ENCODE data around the gene SLC5A6.
"Not testable (repeated sequence)": the region's sequence is repeated elsewhere in the genome, so short reads cannot be mapped to it uniquely, and the experiment has no call there.

SLC5A6 gene

DNA sequence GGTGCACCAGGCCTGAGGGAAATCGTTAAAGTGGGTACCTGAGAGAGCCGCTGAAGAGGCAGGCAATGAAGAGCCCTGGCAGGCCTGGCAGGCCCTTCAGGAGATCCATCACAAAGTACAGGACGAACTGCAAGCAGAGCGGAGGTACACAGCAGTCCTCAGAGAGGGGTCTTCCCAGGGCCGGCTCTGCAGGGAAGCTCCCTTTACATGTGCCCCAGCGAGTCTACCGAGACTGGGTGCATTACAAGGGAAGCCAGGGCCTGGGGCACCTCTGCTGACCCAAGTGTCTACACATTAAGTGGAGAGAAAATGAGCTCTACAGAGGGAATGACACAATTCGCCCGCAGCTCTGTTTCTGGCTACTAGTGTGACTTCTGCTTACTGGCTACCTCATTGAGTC lies 8.3 kb downstream of the SLC5A6 start:
- no peak for DNase-seq

- DNase-seq: no peak
Measured at GRCh38 chr2:27202854-27203253, 9.2 kb downstream of the SLC5A6 start.

- DNase-seq: no peak
Measured at GRCh38 chr2:27201675-27202074, 10.4 kb downstream of the SLC5A6 start.

DNA sequence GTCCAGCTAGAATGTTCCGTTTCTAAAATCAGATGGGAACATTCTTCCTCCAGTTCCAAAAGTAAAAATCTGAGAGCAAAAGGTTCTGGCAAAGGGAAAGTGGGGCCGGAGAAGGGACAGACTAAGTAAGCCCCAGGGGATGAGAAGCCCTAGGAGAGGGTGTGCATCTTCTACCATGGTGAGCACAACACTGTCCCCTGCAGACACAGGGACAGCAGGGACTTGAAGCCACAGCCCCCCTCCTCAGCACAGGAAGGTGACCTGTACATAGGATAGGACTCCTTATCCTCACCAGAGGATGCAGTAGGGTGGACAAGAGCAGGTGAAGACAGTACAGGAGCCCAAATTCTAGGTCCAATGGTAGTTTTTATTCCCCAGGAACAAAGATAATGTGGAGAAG lies 12.8 kb downstream of the SLC5A6 start:
- no peak for DNase-seq

DNA sequence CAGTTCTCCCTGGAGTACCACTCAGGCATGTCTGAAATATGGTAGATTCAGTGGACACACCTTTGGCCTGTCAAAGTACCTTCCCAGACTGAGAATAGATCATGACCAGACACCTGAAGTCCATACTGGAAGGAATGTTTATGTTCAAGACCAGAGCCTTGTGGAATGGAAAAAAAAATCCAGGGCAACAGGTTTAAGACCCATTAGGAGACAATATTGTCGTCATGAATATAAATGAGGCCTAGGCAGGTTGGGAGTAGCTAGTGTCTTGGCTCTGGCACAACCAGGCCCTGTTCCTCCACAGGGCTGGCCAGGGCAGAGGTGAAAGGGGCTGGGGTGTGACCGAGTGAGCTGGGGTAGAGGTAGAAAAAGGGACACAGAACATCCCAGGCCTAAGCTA lies 13.4 kb downstream of the SLC5A6 start:
- DNase-seq: no peak

DNA sequence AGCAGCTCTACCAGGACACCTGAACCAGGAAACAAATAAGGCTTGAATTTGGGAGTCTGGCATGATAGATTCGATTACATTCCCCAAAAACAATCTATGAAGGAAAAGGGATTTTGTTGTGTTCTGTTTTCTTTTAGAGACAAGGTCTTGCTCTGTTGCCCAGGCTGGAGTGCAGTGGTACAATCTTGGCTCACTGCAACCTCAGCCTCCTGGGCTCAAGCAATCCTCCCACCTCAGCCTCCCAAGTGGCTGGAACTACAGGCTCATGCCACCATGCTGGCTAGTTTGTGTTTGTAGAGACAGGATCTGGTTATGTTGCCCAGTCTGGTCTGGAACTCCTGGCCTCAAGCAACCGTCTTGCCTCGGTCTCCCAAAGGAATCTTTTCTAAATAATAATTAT lies 14.0 kb downstream of the SLC5A6 start:
- not testable (repeated sequence) for DNase-seq

- not testable (repeated sequence) for DNase-seq
Measured at GRCh38 chr2:27195799-27196198, 16.3 kb downstream of the SLC5A6 start.

- DNase-seq: no peak
Measured at GRCh38 chr2:27194538-27195354, 17.3 kb downstream of the SLC5A6 start.

- peak; percentile 43 for DNase-seq
Measured at GRCh38 chr2:27191070-27191829, 20.8 kb downstream of the SLC5A6 start.

- DNase-seq: no peak
Measured at GRCh38 chr2:27189989-27190388, 22.1 kb downstream of the SLC5A6 start.

- no peak for DNase-seq
Measured at GRCh38 chr2:27186613-27187345, 25.3 kb downstream of the SLC5A6 start.

DNA sequence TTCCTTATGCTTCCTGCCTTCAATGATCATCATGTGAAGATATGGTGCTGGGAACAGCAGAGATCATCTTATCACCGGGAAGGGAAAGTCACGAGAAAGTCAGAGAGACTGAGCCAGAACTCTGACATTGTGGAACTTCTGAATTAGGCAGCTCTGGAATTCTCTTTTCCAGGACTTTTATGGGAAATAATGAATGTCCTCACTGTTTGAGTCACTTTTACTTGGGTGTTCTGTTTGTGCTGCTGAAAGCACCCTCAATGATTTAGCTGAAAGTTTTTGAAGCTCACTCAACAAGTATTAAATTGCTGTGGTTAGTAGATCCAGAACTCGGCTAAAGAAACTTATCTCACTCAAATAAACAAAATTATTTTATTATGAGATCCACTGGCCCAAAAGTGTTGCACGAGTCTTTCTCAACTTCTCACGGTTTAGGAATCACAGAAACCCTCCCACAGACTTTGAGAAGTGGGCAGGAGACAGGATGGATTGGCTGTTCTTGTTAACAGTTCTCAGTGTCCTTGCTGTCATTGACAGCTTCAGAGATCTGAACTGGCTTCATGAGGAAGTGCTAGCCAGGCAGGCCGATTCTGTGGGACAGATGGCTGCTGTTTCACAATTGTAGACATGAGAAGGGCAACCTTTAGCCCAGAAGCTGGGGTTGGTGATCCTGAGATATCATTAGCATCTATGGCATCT lies 26.6 kb downstream of the SLC5A6 start:
- DNase-seq: no peak

DNA sequence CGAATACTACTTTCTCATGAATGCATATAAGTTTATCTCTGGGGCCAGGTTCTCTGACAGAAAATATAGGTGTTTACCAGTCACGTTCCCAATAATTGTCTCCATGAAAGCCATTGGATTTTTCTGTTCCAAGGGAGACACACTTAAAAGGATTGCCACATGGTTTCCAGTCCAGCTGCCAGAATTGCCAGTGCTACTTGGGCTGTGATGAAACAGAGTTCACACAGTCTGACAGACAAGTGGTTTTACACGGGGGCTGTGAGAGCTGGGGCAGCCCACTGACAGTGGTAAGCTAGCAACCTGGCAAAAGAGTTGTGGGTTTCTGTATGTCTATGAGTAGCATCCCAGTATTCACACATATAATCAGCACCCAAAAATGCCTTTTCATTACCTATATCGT lies 28.0 kb downstream of the SLC5A6 start:
- DNase-seq: no peak

- DNase-seq: no peak
Measured at GRCh38 chr2:27182346-27182745, 29.7 kb downstream of the SLC5A6 start.

DNA sequence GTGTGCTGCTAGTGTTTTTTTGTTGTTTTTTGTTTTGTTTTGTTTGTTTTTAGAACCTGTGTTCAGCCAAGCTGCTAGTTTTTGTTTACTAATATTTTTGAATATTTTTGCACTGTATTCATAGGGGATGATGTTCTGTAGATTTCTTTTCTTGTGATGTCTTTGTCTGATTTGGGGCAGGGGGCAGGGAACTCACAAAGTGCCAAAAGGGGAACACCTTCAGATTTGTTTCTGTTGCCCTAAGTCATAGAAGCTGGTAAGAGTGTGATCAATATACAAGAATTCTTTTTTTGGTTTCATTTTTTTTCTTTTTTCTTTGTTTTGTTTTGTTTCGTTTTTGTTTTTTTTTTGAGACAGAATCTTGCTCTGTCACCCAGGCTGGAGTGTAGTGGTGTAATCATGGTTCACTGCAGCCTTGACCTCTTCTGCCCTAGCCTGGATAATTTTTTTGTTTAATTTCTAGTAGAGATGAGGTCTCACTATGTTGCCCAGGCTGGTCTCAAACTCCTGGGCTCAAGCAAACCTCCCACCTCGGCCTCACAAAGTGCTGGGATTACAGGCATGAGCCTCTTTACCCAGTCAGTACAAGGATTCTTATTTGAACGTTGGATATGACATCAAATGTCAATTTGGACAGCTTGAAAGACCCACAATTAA lies 32.6 kb downstream of the SLC5A6 start:
- DNase-seq: no peak

- no peak for DNase-seq
Measured at GRCh38 chr2:27178469-27178868, 33.6 kb downstream of the SLC5A6 start.

GRCh38 chr2:27177441-27178351 lies 34.4 kb downstream of the SLC5A6 start:
- no peak for DNase-seq

DNA sequence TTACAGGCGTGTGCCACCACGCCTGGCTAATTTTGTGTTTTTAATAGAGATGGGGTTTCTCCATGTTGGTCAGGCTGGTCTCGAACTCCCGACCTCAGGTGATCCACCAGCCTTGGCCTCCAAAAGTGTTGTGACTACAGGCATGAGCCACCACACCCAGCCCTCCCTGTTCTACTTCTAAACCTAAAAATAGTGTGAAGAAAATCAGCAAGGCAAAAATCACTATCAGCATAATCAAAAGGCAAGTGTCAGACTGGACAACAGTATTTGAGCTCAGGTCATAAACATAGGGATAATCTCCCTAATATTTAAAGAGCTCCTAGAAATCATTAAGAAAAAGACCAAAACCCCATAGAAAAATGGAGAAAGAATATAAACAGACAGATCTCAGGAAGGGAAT lies 36.3 kb downstream of the SLC5A6 start:
- not testable (repeated sequence) for DNase-seq

DNA sequence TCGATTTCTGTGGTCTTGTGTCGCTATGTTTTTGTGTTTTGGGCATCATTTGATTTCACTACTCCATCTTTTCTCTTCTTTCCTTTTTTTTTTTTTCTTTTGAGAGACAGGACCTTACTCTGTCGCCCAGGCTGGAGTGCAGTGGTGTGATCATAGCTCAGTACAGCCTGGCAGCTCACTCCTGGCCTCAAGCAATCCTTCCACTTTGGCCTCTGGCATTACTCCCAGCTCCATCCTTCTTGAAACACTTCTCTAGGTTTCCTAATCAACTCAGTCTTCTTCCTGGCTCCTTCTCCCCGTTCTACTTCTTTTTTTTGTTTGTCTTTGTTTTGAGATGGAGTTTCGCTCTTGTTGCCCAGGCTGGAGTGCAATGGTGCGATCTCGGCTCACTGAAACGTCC lies 36.7 kb downstream of the SLC5A6 start:
- no peak for DNase-seq

GRCh38 chr2:27174638-27175037 lies 37.4 kb downstream of the SLC5A6 start:
- DNase-seq: no peak

DNA sequence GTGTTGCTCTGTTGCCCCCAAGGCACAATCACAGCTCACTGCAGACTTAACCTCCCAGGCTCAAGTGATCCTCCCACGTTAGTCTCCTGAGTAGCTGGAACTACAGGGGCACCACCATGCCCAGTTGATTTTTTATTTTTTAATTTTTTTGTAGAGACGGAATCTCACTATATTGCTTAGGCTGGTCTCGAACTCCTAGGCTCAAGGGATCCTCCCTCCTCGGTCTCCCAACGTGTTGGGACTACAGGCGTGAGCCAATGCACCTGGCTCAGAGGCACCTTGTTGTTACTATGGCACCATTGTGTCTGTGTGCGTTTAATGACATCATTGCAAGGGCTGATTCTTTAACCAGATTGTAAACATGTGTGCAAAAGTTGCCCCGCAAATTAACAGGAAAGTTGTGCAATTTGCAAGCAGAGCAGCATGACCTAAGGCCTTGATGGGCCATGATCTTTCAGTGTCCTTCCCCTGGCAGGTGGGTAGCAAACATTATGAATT lies 40.7 kb downstream of the SLC5A6 start:
- DNase-seq: no peak

Measured in stimulated activated CD4-positive, alpha-beta T cell treated with anti-CD3 and anti-CD28 coated beads, Interleukin-4, amount 100 ng/mL, for 24 hours (primary cell).